Activated naive CD4-positive, alpha-beta T cell treated with anti-CD3 and anti-CD28 coated beads, Interleukin-2, amount 50 U/mL, for 24 hours (primary cell): Measurements from ENCODE around the gene EIF3F.

ENCODE experiments used
- H3K27ac Mint-ChIP-seq: one replicate; pipeline ENCODE4 v1.8.0; 2021; ENCODE audit warnings: mild to moderate bottlenecking, mixed read lengths
- H3K27me3 Mint-ChIP-seq: one replicate; pipeline ENCODE4 v1.8.0; 2021; ENCODE audit warnings: mixed read lengths
- H3K36me3 Mint-ChIP-seq: one replicate; pipeline ENCODE4 v1.8.0; 2021; ENCODE audit warnings: mixed read lengths
- H3K4me1 Mint-ChIP-seq: one replicate; pipeline ENCODE4 v1.8.0; 2021; ENCODE audit warnings: mixed read lengths
- H3K4me3 Mint-ChIP-seq: one replicate; pipeline ENCODE4 v1.8.0; 2021; ENCODE audit warnings: mild to moderate bottlenecking, mixed read lengths
- H3K9me3 Mint-ChIP-seq: one replicate; pipeline ENCODE4 v1.8.0; 2021; ENCODE audit warnings: mixed read lengths

The EIF3F gene

DNA sequence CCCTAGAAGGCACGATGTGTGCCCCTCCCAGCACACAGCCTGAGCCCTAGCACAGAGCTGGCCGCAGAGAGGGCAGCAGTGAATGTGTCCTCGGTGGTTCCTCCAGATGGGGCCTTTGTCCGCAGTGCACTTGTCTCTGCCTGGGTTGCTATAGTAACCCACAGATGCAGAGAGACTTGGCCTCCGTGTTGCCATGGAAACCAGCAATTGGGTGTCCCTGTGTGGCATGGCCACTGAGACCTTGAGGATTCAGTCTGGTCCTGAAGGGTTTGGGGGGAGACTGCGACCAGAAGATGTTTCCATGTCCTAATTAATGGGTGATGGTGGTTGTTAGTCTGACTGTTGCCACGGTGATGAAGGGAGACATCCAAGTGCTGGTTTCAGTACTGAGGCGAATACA, 51.3 kb downstream of the EIF3F start:
- peaks cover 10% of the 10 kb centered on the region for H3K27me3 Mint-ChIP-seq

DNA sequence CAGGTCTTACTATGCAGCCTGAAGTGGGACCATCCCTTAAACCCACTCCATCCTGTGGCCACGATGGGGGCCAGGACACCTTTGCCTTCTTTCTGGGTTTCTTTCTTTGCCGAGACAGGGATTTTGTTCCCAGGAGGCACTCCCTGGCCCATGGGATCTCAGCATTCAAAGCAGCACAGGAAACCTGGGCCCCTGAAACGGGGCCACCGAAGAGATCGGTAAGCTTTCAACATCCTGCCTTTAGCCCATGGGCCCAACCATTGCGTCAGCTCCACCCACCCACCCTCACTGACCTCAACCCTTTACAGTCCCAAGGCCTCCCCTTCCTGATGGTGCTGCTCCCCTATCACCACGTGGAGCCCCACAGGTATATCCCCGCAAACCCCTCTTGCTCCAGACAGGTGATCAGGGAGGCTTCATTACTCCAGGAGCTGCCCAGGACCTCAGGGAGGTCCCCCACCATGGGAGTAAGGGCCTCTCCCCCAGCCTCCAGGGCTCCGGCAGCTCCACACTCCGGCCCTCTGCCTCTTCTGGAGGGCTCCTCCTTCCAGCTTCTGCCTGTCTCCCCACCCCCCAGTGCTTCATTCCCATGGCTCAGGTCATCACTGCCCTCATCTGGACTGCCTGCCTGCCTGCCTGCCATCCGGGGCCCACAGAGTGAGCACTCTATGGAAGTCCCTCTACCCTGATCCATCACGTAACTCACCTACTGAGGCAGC, 51.8 kb downstream of the EIF3F start:
- peaks cover 9% of the 10 kb centered on the region for H3K27me3 Mint-ChIP-seq
- no peak overlapping the region for H3K27ac Mint-ChIP-seq
- H3K4me1 Mint-ChIP-seq = no peaks in the 10 kb centered on the region
- no peak overlapping the region for H3K4me3 Mint-ChIP-seq
- no peaks in the 10 kb centered on the region for H3K9me3 Mint-ChIP-seq
- no peaks in the 10 kb centered on the region for H3K36me3 Mint-ChIP-seq

More for the DNA sequence above, 51.3 kb downstream of the EIF3F start:
- Mint-ChIP-seq H3K9me3 (no peaks in the 10 kb centered on the region), H3K4me1 (peaks cover 3% of the 10 kb centered on the region), H3K27ac (no peak overlapping the region), H3K4me3 (no peak overlapping the region), H3K36me3 (no peaks in the 10 kb centered on the region)

DNA sequence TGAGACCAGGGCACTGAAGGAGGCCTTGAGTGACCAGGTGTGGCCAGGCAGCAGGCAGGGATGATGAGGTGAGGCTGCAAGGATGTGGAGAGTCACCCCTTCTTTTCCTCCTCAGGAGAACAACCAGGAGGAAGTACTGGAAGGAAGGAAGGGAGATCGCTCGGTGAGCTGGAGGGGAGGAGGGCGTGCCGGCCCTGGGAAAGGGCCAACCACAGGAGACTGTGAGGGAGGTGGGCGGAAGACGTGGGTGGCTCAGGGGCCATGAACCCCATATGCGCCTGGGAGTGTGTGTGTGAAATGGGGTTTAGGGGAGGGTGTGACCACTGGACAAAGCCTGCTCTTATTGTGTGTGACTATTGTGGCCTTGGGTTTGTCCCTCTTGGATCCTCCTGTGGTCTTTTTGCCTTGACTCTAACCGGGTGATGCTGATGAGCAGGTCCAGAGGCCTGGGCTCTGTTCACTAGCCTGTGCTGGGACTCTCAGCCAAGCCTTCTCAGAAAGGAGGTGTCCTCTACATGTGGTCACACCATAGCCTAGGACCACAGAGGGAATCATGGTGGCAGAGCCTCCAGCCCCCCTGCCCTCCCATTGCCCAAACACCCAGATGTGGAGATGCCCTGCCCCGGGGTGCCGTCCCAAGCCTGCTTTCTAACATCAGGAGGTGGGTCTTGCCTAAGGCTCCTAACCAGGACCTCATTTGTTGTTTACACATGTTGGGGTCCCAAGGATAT, 52.6 kb downstream of the EIF3F start:
- Mint-ChIP-seq H3K27ac (no peak overlapping the region), H3K36me3 (no peaks in the 10 kb centered on the region), H3K9me3 (no peaks in the 10 kb centered on the region), H3K4me3 (no peak overlapping the region), H3K4me1 (no peaks in the 10 kb centered on the region), H3K27me3 (peaks cover 10% of the 10 kb centered on the region)

DNA sequence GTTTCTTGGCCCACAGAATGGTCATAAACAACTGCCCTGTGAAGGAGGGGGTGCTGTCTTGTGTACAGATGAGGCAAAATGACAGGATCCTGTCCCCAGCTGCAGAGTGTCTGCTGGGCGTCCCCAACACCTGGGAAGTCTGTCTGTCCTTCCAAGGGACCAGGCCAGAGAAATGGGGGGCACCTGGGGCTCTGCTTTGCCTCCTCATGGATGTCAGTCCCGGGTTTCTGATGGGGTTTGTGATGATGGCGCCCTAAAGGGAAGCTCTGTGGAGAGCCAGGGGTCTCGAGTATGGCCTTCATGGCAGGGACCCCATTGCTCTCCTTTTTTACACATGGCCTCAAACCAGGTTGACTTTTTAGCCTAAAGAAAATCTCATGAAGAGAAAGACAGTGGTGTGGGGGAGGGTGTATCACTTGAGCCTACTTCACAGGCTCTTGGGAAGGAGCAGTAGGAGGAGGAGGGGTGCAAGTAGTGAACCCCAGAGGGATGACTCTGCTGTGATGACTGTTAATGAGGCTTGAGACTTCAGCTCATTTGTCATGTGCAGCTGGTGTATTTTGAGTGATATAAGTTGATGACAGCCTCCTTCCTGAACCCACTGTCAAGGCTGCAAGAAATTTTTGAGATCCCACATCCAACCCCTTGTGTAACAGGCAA, 53.3 kb downstream of the EIF3F start:
- H3K4me3 Mint-ChIP-seq = no peak overlapping the region
- H3K9me3 Mint-ChIP-seq = no peaks in the 10 kb centered on the region
- no peak overlapping the region for H3K27ac Mint-ChIP-seq
- H3K36me3 Mint-ChIP-seq = no peaks in the 10 kb centered on the region
- no peaks in the 10 kb centered on the region for H3K4me1 Mint-ChIP-seq
- H3K27me3 Mint-ChIP-seq = peaks cover 10% of the 10 kb centered on the region

DNA sequence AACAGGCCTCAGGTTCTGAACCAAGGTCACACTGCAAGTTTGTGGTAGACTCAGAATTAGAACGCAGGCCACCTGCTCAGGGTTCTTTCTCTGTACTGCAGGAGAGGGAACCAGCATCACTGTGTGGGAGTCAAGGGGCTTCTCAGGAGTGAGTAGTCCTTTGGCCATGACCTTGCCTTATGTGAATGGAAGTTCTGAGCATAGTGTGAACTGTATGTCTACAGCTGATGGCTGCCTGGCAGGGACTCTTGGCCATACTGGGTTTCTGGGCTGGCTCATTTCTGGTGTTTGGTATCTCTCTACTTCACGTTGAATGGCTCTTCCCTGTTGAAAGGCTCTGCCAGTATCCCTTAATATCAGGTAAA, 53.8 kb downstream of the EIF3F start:
- Mint-ChIP-seq H3K36me3 (no peaks in the 10 kb centered on the region), H3K27me3 (peaks cover 10% of the 10 kb centered on the region), H3K4me1 (no peaks in the 10 kb centered on the region), H3K4me3 (no peak overlapping the region), H3K27ac (no peak overlapping the region), H3K9me3 (no peaks in the 10 kb centered on the region)

DNA sequence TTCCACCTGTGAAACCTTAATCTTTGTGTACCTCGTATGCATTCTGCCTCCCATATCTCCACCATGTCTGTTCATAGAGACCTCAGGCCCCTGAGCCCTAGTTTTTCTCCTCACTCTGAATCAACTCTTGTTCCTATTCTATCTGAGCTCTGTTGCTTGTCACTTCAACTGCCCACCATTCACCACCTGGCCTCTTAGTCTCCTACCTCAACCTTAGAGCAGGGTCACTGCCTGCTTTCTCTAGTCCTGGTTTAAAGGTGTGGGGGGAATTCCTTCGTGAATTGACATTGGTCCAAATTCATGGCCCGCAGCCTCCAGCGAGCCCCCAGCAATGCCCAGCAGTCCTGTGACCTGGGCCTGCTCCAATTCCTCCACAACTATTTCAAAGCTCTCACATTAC, 54.4 kb downstream of the EIF3F start:
- Mint-ChIP-seq H3K4me1 (no peaks in the 10 kb centered on the region), H3K27me3 (peaks cover 14% of the 10 kb centered on the region), H3K4me3 (no peak overlapping the region), H3K9me3 (no peaks in the 10 kb centered on the region), H3K27ac (no peak overlapping the region), H3K36me3 (no peaks in the 10 kb centered on the region)

DNA sequence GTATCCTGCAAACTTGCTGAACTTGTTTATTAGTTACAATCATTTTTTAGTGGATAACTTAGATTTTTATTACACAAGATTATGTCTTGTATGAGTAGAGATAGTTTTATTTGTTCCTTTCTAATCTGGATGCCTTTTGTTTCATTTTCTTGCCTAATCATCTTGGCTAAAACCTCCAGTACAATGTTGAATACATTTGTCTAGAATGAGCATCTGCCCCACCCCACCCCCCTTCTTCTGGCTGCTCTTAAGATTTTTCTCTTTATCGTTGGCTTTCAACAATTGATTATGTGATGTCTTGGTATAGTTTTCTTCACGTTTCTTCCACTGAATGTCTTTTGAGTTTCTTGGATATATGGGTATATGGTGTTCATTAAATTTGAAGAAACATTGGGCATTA, 56.6 kb downstream of the EIF3F start:
- no peak overlapping the region for H3K27ac Mint-ChIP-seq
- no peak overlapping the region for H3K4me3 Mint-ChIP-seq
- no peaks in the 10 kb centered on the region for H3K4me1 Mint-ChIP-seq
- H3K36me3 Mint-ChIP-seq = no peaks in the 10 kb centered on the region
- no peaks in the 10 kb centered on the region for H3K9me3 Mint-ChIP-seq
- H3K27me3 Mint-ChIP-seq = peaks cover 12% of the 10 kb centered on the region

DNA sequence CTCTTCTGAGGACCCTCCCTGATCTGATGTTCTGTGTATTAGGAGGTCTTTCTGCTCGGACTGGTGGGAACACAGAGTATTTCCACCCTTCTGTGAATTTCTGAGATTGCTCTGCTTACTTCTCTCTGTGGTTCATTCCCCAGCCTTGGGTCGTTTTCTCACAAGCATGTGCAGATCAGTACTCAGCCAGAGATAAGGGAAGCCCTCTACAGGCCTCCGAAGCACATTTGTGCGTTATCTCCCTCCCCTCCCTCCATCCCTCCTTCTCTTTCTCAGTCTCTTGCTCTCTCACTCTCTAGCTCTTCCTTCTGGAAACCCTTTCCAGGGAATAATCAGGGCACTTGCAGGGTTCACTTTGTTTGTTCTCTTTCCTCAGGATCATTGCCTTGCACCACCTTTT, 58.7 kb downstream of the EIF3F start:
- Mint-ChIP-seq H3K27ac (no peak overlapping the region), H3K27me3 (peaks cover 12% of the 10 kb centered on the region), H3K4me3 (no peak overlapping the region), H3K4me1 (no peaks in the 10 kb centered on the region), H3K9me3 (no peaks in the 10 kb centered on the region), H3K36me3 (no peaks in the 10 kb centered on the region)

DNA sequence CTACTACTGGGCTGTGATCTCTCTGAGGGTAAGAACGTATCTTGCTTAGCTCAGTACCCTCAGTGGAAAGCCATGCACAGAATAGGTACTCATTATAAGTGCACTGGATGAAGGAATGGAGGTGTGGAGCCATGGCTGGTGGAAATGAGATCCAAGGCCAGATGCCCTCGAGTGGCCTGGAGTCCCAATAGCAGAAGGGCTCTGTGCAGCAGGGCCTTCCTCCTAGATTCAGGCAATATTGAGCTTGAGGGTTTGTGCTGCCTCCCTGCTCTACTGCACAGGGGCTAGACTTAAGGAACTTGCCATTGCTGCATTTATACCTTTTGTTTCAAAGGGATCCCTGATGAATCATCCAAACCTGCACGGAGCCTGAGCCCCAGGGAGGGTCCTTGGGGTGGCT, 60.2 kb downstream of the EIF3F start:
- Mint-ChIP-seq H3K36me3 (no peaks in the 10 kb centered on the region), H3K4me1 (no peaks in the 10 kb centered on the region), H3K27me3 (peaks cover 12% of the 10 kb centered on the region), H3K9me3 (no peaks in the 10 kb centered on the region), H3K4me3 (no peak overlapping the region), H3K27ac (no peak overlapping the region)

DNA sequence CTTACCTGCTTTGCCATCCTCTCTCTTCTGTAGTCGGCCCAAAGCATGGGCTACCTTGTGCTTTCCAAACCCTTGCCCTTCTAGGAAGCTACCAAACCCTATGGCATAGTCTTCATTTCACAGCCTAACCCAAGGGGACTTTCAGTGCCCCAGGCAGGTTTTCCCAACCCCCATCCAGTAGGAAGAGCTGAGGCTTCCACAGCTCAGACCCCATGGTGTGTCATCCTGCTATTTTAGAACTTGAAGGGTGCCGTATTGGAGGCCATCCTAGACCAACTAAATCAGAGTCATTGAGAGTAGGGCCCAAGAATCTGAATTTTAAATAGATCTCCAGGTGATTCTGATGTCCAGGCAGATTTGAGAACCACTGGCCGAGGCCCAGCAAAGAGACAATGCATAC, 61.9 kb downstream of the EIF3F start:
- Mint-ChIP-seq H3K27me3 (peaks cover 10% of the 10 kb centered on the region), H3K9me3 (no peaks in the 10 kb centered on the region), H3K27ac (no peak overlapping the region), H3K4me3 (no peak overlapping the region), H3K36me3 (no peaks in the 10 kb centered on the region), H3K4me1 (no peaks in the 10 kb centered on the region)
